Measurements from ENCODE around the gene TMEM145.
A peak's percentile ranks its signal among the peaks of the same experiment; 100 is the strongest.

The TMEM145 gene

DNA sequence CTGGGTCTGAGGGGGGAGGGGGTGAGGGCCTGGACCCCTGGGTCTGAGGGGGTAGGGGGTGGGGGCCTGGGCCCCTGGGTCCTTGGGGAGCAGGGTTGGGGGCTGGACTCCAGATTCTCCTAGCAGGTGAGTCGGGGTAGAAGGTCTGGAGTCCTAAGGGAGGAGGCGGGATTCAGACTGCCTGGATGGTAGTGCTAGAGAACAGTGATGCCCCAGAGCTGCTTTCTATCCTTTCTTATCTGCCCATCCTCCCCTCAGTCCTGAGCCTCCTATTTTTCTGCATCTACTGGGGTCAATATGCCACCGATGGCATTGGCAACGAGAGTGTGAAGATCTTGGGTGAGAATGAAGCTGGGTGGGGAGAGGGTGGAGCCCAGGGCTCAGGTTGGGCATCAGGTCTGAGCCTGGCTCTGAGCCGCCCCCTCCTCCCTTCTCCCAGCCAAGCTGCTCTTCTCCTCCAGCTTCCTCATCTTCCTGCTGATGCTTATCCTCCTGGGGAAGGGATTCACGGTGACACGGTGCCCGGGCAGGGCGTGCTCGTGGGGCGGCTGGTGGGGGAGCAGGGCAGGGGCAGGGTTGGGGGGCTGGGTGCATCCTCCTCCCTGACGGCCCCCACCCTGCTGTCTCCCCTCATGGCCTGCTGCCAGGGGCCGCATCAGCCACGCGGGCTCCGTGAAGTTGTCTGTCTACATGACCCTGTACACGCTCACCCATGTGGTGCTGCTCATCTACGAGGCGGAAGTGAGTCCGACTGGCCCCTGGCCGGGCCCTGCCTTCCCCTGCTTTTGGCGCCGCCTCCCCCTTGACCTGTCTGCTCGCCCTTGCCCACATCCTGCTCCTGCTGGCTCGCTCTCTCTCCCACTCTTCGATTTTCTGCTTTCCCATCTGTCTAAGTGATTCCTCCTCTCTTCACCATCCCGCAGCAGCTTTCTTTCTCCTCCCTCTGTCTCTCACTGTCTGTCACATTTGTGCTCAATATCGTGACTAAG lies 3.4 kb downstream of the TMEM145 start:
- no peak overlapping the region for H3K27ac ChIP-seq (ENCODE audit: low read depth, low read length)
- no peak overlapping the region for H3K4me3 ChIP-seq (ENCODE audit: low read depth, low read length)
- no peaks in the 10 kb centered on the region for H3K36me3 ChIP-seq (ENCODE audit: insufficient read depth, low read length)
- H3K4me1 ChIP-seq (ENCODE audit: control insufficient read depth, insufficient read depth, low read length, unreplicated experiment) = peaks cover 4% of the 10 kb centered on the region
- H3K27me3 ChIP-seq (ENCODE audit: insufficient read depth, low read length) = peaks cover 22% of the 10 kb centered on the region
- H3K79me2 ChIP-seq (ENCODE audit: control insufficient read depth, insufficient read depth, low read length, unreplicated experiment) = no peaks in the 10 kb centered on the region
- H2AFZ ChIP-seq (ENCODE audit: low read length, unreplicated experiment) = no peak overlapping the region

DNA sequence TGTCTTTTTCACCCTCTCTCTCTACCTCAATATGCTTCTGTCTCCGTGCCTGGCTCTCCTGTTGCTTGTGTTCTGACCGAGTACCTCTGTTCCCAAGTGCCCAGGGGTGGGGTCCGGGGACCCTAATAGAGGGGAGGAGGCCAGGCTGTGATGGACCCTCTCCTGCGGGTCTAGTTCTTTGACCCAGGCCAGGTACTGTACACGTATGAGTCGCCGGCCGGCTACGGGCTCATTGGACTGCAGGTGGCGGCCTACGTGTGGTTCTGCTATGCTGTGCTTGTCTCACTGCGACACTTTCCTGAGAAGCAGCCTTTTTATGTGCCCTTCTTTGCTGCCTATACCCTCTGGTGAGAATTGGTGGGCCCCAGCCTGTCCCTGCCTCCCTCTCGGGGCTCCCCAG lies 4.4 kb downstream of the TMEM145 start:
- Histone ChIP-seq H3K4me3 (ENCODE audit: low read depth, low read length) (no peak overlapping the region), H2AFZ (ENCODE audit: low read length, unreplicated experiment) (no peak overlapping the region), H3K4me1 (ENCODE audit: control insufficient read depth, insufficient read depth, low read length, unreplicated experiment) (peaks cover 4% of the 10 kb centered on the region), H3K36me3 (ENCODE audit: insufficient read depth, low read length) (no peaks in the 10 kb centered on the region), H3K27me3 (ENCODE audit: insufficient read depth, low read length) (peaks cover 17% of the 10 kb centered on the region), H3K27ac (ENCODE audit: low read depth, low read length) (no peak overlapping the region), H3K79me2 (ENCODE audit: control insufficient read depth, insufficient read depth, low read length, unreplicated experiment) (no peaks in the 10 kb centered on the region)

DNA sequence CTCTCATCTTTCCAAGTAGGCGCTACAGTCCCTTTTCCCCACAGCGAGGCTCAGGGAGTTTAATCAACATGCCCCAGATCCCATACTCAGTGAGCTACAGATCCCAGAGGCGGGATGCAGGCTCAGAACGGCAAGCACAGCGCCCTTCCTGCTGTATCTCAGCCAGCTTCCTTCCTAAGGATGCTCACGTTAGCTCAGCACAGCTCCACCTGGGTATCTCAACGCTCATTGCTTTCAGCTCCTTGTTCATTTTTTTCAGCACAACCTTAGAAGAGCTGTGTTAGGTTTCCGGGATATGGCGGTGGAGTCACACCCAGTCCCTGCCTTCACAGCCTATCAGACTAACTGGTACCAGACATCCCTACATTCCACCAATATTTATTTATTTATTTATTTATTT lies 9.2 kb downstream of the TMEM145 start:
- no peaks in the 10 kb centered on the region for H3K36me3 ChIP-seq (ENCODE audit: insufficient read depth, low read length)
- peaks cover under 1% of the 10 kb centered on the region for H3K4me1 ChIP-seq (ENCODE audit: control insufficient read depth, insufficient read depth, low read length, unreplicated experiment)
- H3K79me2 ChIP-seq (ENCODE audit: control insufficient read depth, insufficient read depth, low read length, unreplicated experiment) = peaks cover 4% of the 10 kb centered on the region
- no peak overlapping the region for H2AFZ ChIP-seq (ENCODE audit: low read length, unreplicated experiment)
- no peak overlapping the region for H3K4me3 ChIP-seq (ENCODE audit: low read depth, low read length)
- H3K27me3 ChIP-seq (ENCODE audit: insufficient read depth, low read length) = peaks cover 22% of the 10 kb centered on the region
- no peak overlapping the region for H3K27ac ChIP-seq (ENCODE audit: low read depth, low read length)

DNA sequence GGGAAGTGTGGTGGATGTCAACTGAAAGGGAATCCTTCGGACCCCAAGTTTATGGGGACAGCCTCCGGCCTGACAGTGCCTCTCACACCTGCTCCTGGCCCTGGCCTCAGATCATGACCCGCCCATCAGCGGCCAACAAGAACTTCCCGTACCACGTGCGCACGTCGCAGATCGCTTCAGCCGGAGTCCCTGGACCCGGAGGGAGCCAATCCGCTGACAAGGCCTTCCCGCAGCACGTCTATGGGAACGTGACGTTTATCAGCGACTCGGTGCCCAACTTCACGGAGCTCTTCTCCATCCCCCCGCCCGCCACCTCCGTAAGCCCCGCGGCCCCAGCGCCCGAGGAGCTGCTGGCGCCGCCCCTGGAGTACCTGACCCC lies 10.4 kb downstream of the TMEM145 start:
- H3K27ac ChIP-seq (ENCODE audit: low read depth, low read length) = no peak overlapping the region
- peaks cover 4% of the 10 kb centered on the region for H3K79me2 ChIP-seq (ENCODE audit: control insufficient read depth, insufficient read depth, low read length, unreplicated experiment)
- no peak overlapping the region for H3K4me3 ChIP-seq (ENCODE audit: low read depth, low read length)
- H3K36me3 ChIP-seq (ENCODE audit: insufficient read depth, low read length) = no peaks in the 10 kb centered on the region
- H2AFZ ChIP-seq (ENCODE audit: low read length, unreplicated experiment) = no peak overlapping the region
- H3K4me1 ChIP-seq (ENCODE audit: control insufficient read depth, insufficient read depth, low read length, unreplicated experiment) = no peaks in the 10 kb centered on the region
- peaks cover 22% of the 10 kb centered on the region for H3K27me3 ChIP-seq (ENCODE audit: insufficient read depth, low read length)

DNA sequence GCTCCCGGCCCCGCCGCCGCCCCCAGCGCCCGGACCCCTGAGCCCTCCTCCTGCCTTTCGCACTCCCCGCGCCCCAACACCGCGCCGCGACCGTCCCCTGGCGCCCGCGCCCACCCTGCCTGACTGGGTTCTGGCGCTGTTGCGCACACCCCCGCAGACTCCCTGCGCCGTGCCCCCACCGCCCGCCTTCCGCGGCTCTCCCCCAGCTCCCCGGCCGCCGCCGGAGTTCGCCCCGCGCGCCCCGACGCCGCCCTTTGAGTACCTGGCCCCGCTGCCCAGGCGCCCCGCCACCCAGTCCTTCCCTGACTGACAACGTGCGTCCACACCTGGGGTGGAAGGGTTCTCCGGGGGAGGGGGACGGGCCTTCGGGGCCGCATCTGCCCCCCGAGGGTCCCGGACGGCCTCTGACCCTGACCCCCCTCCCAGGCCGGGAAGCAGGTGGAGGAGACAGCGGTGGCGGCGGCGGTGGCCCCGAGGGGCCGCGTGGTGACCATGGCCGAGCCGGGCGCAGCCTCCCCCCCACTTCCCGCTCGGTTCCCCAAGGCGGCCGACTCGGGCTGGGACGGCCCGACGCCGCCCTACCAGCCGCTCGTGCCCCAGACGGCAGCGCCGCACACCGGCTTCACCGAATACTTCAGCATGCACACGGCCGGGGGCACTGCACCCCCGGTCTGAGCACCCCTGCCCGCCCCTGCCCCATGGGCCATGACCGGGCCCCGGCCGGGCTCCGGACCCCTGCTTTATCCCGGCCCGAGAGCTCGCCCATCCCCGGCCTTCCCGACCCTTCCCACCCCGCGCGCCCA lies 10.9 kb downstream of the TMEM145 start:
- Histone ChIP-seq H3K79me2 (ENCODE audit: control insufficient read depth, insufficient read depth, low read length, unreplicated experiment) (peaks cover 4% of the 10 kb centered on the region), H2AFZ (ENCODE audit: low read length, unreplicated experiment) (no peak overlapping the region), H3K36me3 (ENCODE audit: insufficient read depth, low read length) (no peaks in the 10 kb centered on the region), H3K27me3 (ENCODE audit: insufficient read depth, low read length) (peaks cover 22% of the 10 kb centered on the region), H3K4me3 (ENCODE audit: low read depth, low read length) (no peak overlapping the region), H3K27ac (ENCODE audit: low read depth, low read length) (no peak overlapping the region), H3K4me1 (ENCODE audit: control insufficient read depth, insufficient read depth, low read length, unreplicated experiment) (no peaks in the 10 kb centered on the region)

DNA sequence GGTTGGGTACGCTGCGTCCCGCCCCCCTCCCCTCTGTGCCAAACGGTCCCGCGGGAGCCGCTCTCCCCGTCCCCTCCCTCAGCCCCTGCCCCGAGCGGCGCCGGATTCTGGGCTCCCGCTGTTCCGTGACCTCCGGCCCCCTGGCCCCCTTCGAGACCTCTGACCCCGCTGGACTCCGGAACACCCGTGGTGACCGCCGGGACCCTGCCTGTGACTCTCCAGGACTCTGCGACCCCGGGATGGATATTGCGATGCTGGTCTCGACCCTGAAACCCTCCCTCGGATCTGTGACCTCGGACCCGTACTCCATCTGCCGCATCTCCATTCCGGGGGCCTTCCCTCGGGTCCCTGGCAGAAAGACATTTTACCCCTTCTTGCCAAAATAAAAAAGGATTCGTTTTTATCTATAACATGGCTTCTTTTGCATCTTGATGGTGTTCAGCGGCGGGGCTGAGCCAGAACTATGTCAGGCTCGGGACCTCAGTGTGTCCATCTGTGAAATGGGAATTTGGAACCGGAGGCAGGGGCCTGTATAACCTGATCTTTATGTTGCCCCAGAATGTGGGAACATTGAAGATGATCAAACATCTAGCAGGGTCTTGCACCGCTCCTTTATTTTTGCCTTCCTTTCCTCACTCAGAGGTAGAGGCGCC lies 11.7 kb downstream of the TMEM145 start:
- Histone ChIP-seq H3K4me3 (ENCODE audit: low read depth, low read length) (peak overlapping the region; percentile 36), H2AFZ (ENCODE audit: low read length, unreplicated experiment) (peak overlapping the region; percentile 34), H3K4me1 (ENCODE audit: control insufficient read depth, insufficient read depth, low read length, unreplicated experiment) (no peaks in the 10 kb centered on the region), H3K36me3 (ENCODE audit: insufficient read depth, low read length) (no peaks in the 10 kb centered on the region), H3K27me3 (ENCODE audit: insufficient read depth, low read length) (peaks cover 22% of the 10 kb centered on the region), H3K27ac (ENCODE audit: low read depth, low read length) (no peak overlapping the region), H3K79me2 (ENCODE audit: control insufficient read depth, insufficient read depth, low read length, unreplicated experiment) (peaks cover 4% of the 10 kb centered on the region)

DNA sequence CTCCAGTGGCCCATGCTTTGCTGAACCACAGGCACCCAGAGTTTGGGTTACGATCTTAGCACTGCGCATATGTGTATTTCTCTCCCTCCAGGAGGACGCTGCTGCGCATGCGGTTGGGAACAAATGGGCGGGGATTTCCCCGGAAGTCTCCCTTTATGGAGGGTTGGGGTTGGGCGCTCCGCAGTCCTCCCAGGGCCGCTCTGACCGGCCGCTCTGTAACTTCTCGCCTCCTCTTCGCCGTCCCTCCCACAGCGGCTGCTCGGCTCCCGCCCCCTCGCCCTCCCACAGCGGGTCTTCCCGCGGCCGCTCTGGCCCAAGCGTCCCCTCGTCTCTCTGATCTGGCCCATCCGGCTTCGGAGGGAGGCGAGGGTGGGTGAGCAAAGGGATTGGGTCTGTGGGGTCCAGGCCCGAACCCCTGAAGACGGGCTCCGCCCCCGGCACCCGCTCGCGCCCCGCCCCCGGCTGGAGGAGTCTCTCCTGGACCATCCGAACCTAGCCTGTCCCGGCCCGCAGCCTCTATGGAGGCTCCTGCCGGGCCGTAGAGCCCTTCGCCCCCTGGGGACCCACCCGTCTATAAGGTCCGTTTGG lies 12.3 kb downstream of the TMEM145 start, which contains the start of gene MEGF8:
Gene MEGF8 (plus strand): TSS at position 328 of the 588 bp plus-strand sequence. CDS start 609 bp downstream, outside the sequence.
- Histone ChIP-seq H3K79me2 (ENCODE audit: control insufficient read depth, insufficient read depth, low read length, unreplicated experiment) (peaks cover 4% of the 10 kb centered on the region), H3K36me3 (ENCODE audit: insufficient read depth, low read length) (no peaks in the 10 kb centered on the region), H2AFZ (ENCODE audit: low read length, unreplicated experiment) (peak within 1 kb of the TSS; percentile 45), H3K4me3 (ENCODE audit: low read depth, low read length) (peak within 1 kb of the TSS; percentile 77), H3K4me1 (ENCODE audit: control insufficient read depth, insufficient read depth, low read length, unreplicated experiment) (no peaks in the 10 kb centered on the region), H3K27ac (ENCODE audit: low read depth, low read length) (no peak within 1 kb of the TSS), H3K27me3 (ENCODE audit: insufficient read depth, low read length) (peaks cover 22% of the 10 kb centered on the region)

DNA sequence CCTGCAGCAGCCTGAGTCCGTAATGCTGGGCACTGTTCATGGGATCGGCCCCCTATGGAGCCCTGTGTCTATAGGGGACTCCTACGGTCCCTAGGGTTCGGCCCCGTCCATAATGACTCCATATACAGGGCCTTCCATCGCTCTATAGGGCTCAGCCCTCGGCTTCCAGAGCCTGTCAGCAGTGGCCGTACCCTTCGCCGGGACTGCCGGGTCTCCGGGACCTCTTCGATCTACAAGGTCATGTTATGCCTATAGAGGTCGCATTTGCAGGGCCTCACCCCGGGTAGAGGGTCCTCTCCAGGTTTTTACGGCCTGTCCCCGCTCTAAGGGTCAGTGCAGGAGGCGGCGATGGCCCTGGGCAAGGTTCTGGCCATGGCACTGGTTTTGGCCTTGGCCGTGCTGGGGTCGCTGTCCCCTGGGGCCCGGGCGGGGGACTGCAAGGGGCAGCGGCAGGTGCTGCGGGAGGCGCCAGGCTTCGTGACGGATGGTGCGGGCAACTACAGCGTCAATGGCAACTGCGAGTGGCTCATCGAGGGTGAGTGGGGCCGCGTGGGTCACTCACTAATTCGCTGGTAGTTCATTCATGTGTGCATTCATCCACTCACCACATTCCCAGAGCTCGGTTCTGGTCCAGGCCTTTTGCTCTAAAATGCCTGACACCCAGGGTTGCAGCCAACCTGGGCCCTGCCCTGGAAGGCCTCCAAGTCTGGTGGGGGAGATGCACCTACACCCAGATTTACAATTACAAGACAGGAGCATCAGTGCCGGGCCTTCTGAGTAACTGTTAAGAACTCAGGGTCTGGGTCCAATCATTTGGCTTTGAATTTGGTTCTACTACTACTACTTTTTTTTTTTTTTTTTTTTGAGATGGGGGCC lies 13.0 kb downstream of the TMEM145 start:
- H3K79me2 ChIP-seq (ENCODE audit: control insufficient read depth, insufficient read depth, low read length, unreplicated experiment) = peaks cover 4% of the 10 kb centered on the region
- peak overlapping the region; percentile 77 for H3K4me3 ChIP-seq (ENCODE audit: low read depth, low read length)
- no peaks in the 10 kb centered on the region for H3K36me3 ChIP-seq (ENCODE audit: insufficient read depth, low read length)
- peaks cover 22% of the 10 kb centered on the region for H3K27me3 ChIP-seq (ENCODE audit: insufficient read depth, low read length)
- peak overlapping the region; percentile 45 for H2AFZ ChIP-seq (ENCODE audit: low read length, unreplicated experiment)
- H3K4me1 ChIP-seq (ENCODE audit: control insufficient read depth, insufficient read depth, low read length, unreplicated experiment) = no peaks in the 10 kb centered on the region
- H3K27ac ChIP-seq (ENCODE audit: low read depth, low read length) = no peak overlapping the region

DNA sequence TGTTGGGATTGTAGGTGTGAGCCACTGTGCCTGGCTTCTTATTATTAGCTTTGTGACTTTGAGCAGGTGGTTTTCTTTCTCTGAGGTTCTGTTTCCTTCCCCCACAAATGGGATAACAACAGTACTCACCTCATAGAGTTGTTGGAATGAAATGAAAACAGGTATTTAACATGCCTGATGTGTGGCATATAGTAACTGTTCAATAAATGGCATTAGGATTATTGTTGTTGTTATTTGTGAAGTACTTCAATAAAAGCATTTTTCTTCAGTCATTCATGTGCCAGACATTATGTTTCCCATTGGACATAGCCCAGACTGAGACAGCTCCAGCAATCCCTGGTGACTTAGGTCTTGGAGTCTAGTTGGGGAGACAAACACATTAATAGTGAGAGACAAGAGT lies 13.9 kb downstream of the TMEM145 start:
- Histone ChIP-seq H3K4me1 (ENCODE audit: control insufficient read depth, insufficient read depth, low read length, unreplicated experiment) (no peaks in the 10 kb centered on the region), H2AFZ (ENCODE audit: low read length, unreplicated experiment) (no peak overlapping the region), H3K4me3 (ENCODE audit: low read depth, low read length) (peak overlapping the region; percentile 77; the same call in 1 of the 2 replicates), H3K27ac (ENCODE audit: low read depth, low read length) (no peak overlapping the region), H3K79me2 (ENCODE audit: control insufficient read depth, insufficient read depth, low read length, unreplicated experiment) (peaks cover 4% of the 10 kb centered on the region), H3K27me3 (ENCODE audit: insufficient read depth, low read length) (peaks cover 22% of the 10 kb centered on the region), H3K36me3 (ENCODE audit: insufficient read depth, low read length) (no peaks in the 10 kb centered on the region)
